OCI-M1 (cell line): ENCODE measurements around the gene BLM.

ENCODE experiments used
- DNase-seq: peaks from one replicate; lab custom pipeline; 2025; lab: John Stamatoyannopoulos, UW

BLM gene

DNA sequence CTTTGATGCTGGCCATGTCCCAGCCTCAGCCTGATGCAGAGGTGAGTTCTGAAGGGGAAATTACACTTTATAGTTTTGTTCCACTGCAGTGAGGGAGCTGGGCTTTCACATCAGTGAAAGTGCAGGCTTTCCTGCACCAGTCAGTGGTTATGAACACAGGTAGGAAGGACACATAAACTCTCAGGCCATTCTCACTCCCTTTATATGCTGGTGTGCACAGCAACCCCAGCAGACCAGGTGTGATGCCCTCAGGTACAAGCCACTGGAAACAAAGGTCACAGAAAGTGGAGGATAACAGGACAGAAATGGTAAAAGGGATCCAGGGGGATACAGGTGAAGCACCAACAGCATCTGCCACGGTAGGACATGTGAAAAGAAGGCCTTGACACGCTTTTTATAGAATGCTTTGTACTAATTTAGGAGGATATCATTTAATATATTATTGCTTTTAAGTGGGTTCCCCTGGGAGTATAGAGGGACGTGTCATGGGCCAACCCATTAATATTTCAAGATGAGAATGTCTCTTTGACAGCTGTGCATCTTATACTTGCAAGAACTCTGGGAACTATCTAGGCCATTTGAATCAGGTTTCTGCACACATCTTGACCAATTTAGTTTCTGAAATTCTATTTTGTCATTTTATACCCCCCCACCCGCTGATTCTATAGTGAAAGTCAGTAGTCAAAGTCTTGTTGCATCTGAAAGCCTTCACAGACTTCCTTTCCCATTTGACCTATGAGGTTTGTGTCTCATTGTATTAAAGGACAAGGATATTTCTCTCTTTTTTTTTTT is 25.0 kb upstream of the BLM start:
- no peak for DNase-seq

GRCh38 chr15:90694987-90695386 is 22.2 kb upstream of the BLM start:
- no peak for DNase-seq

DNA sequence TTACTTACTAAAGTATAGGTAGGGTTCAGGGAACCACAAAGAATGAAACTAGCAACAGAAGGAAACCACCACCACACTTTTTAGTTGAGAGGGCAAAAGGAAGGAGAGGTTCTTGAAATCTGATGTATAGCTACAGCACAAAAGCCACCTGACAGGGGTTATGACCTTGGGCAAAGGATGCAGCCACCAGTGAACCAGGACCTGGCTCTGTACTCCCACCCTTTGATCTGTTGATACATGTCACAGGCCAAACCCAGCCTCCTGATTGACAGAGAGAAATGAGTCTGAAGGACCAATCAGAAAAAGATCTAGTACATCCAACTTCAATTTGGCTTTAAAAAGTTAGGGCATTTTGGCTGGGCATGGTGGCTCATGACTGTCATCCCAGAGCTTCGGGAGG is 20.0 kb upstream of the BLM start:
- DNase-seq: no peak

DNA sequence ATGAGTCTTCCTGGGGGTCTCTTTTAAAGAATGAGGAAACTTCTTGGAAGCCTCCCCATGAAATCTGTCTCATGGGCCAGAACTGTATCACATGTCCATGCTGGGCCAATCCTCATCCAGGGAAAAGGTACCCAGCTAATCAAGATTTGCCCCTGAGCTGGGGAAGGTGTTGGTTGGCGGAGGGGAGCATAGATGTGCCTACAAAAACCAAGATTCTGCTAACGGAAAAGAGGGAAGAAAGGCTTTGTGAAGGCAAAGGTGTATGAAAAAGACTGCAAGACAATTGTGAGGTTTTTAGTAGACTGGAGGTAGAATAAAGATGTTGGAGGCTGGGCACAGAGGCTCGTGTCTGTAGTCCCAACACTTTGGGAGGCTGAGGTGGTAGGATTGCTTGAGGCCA is 18.5 kb upstream of the BLM start:
- no peak for DNase-seq

GRCh38 chr15:90701048-90701447 is 16.1 kb upstream of the BLM start:
- DNase-seq: peak; percentile 92

- DNase-seq: peak; percentile 65
Measured at GRCh38 chr15:90701880-90702630, 15.1 kb upstream of the BLM start.

GRCh38 chr15:90703455-90703854 is 13.7 kb upstream of the BLM start:
- no peak for DNase-seq

- DNase-seq: no peak
Measured at GRCh38 chr15:90705212-90705611, 11.9 kb upstream of the BLM start.

DNA sequence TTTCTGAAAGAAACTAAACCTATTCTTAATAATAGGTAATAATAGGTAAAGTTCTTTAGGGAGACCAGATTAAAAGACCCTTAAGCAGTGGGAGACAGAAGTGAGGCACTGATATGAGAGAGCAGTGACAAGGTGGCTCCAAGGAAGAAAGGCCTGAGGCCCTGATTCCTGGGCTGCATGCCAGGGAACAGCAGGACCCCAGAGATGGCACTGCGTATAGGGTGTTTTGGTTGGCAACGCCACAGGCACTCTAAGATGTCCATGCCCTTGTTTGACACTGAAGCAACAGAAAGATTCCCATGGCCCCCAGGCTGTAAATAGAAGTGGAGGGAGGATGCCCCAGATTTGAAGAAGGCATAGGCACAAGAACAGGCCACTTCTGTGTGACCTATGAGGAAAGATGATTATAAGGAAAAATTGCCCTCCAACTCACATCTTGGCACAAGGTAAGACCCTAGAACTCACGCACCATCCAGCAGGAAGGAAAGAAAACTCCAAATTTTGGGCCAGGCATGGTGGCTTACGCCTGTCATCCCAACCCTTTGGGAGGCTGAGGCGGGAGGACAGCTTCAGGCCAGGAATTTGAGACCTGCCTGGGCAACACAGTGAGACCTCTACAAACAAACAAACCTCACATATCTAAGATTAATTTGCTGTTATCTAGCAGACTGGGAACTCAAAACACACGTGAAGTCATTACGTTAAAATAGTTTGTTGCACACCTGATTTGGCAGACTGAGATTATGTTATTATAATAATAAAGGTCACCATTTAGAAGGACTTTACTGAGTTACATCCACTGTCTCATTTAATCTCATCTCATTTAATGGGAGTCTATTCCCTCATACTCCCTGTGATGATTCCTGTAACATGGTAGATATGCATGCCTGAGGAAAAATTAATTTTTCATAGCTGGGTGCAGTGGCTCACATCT is 10.5 kb upstream of the BLM start:
- DNase-seq: no peak

GRCh38 chr15:90707489-90707888 is 9.7 kb upstream of the BLM start:
- no peak for DNase-seq

- no peak for DNase-seq
Measured at GRCh38 chr15:90708516-90708915, 8.6 kb upstream of the BLM start.

DNA sequence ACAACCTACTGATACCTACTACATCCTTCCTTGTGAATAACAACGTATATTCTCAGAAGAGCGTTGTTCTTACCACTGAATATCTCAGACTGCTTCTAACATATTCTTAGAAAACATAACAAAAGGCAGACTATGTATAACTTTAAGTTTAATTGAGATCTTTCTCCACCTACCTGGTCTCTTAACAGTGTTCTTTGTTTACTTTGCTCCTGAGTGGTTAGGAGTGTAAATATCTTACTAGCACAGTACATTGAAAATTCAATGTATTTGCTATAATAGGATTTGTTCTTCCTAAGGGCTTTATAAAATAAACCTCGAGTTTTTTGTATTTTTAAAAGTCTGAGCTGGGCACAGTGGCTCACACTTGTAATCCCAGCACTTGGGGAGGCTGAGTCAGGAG is 7.9 kb upstream of the BLM start:
- DNase-seq: no peak

GRCh38 chr15:90710436-90711027 is 6.6 kb upstream of the BLM start:
- no peak for DNase-seq

DNA sequence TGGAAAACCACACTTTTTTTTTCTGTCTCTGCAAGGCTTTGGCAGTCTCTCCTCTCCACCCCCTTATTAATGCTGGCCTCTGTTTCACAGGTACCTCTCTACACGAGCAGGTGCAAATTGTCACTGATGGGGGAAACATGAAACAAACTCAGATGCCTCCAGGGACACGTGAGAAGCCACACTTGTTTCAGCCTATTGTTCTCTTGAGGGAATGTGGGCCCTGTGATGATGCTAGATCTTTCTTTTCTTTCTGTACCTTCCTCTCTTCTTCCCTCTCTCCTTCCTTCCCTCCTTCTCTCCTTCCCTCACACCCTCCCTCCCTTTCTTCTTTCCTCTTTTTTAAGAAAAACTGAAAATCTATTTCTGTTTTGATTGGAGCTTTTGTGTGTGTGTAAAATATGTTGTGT is 5.7 kb upstream of the BLM start:
- no peak for DNase-seq

DNA sequence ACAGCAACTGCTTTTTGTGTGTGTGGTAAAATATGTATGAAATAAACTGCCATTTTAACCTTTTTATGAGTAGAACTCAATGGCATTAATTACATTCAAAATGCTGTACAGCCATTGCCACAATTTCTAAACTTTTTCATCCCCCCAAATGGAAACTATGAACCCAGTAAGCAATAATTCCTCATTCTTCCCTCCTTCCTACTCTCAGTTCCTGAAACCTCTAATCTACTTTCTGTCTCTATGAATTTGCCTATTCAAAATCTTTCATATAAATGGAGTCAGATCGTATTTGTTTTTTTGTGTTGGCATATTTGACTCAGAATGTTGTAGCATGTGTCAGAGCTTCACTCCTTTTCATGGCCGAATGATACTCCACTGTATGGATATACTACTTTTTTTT is 5.3 kb upstream of the BLM start:
- no peak for DNase-seq

DNA sequence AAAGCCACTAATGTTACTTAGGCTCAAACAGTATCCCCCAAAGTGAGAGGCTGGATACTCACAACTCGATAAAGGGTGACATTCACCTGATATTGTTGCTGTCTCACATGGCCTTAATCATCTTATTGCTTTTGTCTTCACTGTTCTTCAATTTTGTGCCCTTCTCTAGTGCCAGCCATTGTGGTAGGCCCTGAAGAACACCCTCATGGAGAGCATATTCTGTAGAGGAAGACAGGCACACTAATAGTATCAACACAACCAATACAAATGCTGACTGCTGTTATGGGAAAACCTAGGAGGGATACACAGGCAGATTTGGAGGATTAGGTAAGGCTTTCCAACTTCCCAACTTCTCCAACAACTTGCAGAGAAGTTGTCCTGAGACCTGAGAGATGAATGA is 4.1 kb upstream of the BLM start:
- DNase-seq: no peak

- peak; percentile 62 for DNase-seq
Measured at GRCh38 chr15:90716317-90716975, 700 bp upstream of the BLM start.

DNA sequence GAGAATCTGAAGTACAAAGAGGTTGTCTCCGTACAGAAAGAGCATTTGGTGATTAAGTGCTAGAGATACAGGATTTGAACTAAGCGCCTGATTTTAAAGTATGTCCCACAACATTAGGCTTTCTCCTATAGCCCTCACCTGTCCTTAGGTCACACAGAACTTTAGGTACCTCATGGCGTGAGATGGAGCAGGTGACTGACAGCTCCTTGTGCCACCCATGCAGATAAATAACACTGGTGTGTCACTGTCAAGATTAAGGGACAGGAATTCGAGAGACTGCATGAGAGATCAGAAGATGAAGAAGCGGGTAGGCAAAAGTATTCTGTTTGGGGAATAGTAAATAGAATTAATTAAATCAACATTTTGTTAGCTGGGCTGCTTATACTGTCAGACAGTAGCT is 1.1 kb downstream of the BLM start:
- peak; percentile 49 for DNase-seq

DNA sequence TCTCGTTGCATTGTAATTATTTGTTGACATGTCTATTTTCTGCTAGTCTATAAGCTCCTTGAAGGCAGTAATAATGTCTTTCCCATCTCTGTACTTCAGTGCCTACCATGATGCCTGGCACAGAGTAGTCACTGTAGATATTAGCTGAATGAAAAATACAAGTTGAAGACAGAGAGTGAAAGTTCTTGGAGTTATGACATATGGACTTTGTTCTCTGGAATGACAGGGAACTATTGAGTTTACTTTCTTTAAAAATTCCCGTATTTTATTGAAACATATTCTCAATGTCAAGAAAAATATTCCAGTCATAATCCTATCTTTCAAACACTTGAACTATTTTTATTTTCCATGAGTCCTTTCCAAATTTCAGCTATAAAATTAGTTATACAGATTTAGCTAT is 3.0 kb downstream of the BLM start:
- DNase-seq: no peak

DNA sequence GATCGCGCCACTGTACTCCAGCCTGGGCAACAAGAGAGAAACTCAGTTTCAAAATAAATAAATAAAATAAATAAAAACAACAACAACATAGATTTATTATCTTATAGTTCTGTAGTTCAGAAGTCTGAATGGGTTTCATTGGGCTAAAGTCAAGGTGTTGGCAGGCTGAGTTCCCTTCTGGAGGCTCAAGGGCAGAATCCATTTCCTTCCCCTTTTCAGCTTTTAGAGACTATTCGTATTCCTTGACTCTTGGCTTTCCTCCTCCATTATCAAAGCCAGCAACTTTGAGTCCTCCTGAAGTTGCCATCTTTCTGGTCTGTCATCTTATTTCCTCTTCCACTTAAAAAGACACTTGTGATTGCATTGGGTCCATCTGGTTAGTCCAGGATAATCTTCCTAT is 12.1 kb downstream of the BLM start:
- no peak for DNase-seq

DNA sequence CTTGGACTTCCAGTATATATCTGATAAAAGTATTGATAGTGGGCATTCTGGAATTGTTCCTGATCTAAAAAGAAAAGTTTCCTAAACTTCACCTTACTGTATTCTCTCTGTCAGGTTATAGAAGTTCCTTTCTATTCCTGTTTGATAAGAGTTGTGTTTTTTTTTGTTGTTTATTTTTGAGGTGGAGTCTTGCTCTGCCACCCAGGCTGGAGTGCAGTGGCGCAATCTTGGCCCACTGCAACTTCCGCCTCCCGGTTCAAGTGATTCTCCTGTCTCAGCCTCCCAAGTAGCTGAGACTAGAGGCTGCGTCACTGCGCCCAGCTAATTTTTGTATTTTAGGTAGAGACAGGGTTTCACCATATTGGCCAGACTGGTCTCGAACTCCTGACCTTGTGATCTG is 13.1 kb downstream of the BLM start:
- no peak for DNase-seq

DNA sequence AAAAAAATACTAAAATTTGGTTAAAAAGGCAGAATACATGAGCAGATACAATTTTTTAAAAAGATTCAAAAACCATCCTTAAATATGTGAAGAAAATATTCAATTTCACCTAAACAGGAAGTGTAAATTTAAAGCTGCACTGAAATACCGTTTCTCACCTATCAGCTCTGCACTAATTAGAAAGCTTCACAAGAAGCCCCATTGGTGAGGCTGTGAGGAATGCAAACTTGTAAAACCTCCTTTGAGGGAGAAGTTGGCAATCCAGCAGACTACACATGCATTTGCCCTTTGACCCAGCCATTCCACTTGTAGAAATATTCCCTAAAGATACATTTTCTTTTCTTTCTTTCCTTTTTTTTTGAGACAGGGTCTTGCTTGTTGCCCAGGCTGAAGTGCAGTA is 18.8 kb downstream of the BLM start:
- no peak for DNase-seq
